Right lung (tissue), 5 donors: ENCODE measurements around the gene ALG2. TPM values are rescaled to one million over a fixed set of nuclear protein-coding genes. Genes with fewer than 3 reads are reported as not detected.
"Not testable (repeated sequence)": the region's sequence is repeated elsewhere in the genome, so short reads cannot be mapped to it uniquely, and the experiment has no call there.

Source experiments
- DNase-seq, 2 donors: peaks; one replicate each; pipeline ENCODE4 v3.0.0-alpha.2; 2013
- polyA plus RNA-seq, 5 donors: library from polyadenylated mRNA; unstranded; fragments of 120-200 nt; gene quantifications; one replicate each; pipeline versions ENCODE4 v1.2.1 to v1.2.3, GENCODE V29; 2013; ENCODE audit warnings: inconsistent platforms in 1 of 5, low replicate concordance in 1 of 5; ENCODE audit not compliant: insufficient read length in 5 of 5, insufficient read depth in 1 of 5

Gene ALG2
- polyA plus RNA-seq, 5 donors, result 29.1 to 41.4 (median 33.7) TPM

DNA sequence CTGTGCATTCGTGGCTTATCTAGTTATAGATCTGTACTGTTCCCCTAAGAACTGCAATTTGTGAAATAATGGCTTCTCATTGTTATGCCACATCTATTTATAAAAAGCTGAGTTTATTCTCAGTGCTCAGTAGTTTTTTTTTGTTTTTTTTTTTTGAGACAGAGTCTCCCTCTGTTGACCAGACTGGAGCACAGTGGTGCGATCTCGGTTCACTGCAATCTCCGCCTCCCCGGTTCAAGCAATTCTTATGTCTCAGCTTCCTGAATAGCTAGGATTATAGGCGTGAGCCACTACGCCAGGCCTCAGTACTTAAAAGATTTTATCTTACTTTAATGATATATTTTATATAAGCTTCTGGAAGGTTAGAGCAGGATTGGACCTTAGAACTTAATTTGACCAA is 19.4 kb upstream of the ALG2 start:
- DNase-seq, result no peak

DNA sequence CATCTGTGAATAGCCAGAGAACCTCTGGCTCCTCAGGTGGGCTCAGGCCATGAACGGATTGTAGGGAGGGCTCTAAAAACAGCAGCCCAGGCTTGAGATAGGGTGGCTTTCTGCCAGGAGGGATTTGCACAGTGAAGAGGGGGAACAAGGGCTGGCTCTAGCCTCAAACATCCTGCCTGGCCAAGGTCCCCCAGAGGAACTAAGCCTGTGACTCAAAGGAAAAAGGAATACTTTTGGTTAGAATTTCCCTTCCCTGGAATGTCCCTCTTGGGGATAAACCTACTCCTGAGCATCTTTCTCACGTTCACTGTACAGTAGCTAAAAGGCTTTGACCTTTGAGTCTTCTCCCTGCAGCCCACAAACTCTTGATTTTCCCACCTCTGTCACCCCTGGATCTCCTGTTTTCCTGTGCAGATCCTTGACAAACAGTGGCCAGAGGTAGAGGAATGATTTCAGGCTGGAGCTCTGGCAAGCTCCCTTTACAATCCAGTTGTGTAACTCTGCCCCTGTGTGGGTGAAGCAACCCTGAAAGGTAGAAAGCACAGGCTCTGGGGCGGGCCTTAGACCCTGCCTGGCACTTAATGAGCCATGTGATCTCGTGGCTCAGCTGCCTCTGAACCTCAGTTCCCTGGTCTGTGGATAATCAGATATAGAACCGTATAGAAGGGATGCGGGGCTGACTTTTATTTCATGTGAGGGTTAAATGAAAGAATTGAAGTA is 17.8 kb upstream of the ALG2 start:
- no peak for DNase-seq

DNA sequence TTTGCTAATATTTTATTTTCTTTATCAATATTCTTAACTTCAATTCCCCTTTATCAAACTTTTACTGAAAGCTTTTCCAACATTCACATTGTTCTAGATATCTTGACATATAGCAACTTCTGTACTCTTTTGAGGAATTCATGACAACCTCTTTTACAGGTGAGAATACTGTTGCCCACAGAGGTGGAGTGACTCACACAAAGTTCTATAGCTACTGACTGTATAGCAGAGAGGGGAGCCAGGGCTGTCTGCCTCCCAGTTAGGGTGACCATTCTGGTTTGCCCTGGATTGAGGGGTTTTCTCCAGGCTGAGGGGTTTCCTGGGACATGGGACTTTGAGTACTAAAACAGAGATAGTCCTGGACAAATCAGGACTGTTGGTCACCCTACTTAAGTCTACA is 16.6 kb upstream of the ALG2 start:
- DNase-seq, result no peak

GRCh38 chr9:99237849-99238248 is 16.1 kb upstream of the ALG2 start:
- DNase-seq, result not testable (repeated sequence)

GRCh38 chr9:99237356-99237755 is 15.6 kb upstream of the ALG2 start:
- no peak for DNase-seq

DNA sequence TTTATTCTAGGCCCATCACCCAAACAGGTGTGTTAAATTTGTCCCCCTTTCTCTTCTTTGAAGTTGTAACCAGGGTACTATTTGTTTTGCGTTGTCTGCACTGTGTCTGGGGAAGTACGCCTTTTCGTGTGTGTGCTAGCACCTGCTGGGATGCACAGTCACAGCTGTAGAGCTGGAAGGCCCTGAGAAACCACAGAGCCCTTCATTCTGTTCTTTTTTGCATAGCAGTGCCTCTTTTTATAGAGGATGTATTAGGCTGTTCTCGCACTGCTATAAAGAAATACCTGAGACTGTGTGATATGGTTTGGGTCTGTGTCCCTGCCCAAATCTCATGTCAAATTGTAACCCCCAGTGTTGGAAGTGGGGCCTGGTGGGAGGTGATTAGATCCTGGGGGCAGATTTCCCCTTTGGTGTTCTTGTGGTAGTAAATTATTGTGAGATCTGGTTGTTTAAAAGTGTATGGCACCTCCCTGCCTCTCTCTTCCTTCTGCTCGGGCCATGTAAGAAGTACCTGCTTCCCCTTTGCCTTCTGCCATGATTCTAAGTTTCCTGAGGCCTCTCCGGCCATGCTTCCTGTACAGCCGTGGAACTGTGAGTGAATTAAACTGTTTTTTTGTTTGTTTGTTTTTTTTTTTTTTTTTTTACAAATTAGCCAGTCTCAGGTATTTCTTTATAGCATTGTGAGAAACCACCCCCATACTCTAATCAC is 14.3 kb upstream of the ALG2 start:
- no peak for DNase-seq

DNA sequence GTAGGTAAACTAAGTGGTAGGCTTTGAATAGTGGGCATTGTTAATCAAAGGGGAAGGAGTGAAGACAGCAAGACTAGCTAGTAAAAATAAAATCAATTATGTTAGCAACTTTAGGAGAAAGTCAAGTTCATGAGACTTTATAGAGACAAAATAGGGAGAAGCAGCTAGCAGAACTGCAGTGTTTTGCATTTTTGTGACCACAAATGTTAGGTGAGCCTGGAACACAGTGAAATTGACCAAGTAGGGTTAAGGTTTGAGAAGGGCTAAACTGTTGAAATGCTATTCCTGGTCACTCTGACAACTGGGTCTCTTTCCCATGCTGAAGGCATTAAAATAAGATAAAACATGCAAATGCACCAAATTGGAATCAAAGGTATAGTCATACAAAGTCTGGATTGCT is 13.3 kb upstream of the ALG2 start:
- no peak for DNase-seq

GRCh38 chr9:99234618-99235017 is 12.9 kb upstream of the ALG2 start:
- no peak for DNase-seq

DNA sequence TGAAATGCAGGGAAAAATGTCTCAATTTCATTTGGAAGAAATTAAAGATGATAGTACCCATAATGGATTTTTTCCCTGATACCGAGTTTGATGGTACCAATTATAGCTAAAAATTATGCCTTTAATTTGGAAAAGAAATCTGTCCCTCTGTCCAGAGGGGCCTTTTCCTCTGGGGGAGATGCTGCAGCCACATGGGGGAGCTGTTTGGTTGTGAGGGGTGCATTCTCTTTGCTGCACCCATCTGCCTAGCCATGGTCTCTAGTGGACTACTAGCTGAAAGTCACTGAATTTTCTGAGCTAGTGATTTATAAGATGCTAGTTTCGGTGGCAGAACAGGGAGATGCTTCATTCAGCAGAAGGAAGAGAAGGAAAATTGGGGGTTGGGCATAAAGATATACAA is 10.0 kb upstream of the ALG2 start:
- no peak for DNase-seq

DNA sequence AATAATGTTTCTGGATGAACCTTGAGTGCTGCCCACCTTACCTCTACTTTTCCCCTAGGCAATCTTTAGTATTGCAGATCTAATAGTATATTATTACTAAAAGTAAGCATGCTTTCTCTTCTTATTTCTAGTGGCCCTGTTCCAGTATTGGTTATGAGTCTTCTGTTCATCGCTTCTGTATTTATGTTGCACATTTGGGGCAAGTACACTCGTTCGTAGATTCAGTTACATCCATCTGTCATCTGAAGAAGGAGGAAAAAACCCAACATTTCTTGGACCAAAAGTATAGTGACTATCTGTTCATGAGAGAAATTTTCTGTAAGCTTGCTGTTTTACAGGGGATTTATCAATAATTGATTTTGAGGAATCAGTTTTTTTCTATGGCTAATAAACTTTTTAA is 8.5 kb upstream of the ALG2 start:
- no peak for DNase-seq

DNA sequence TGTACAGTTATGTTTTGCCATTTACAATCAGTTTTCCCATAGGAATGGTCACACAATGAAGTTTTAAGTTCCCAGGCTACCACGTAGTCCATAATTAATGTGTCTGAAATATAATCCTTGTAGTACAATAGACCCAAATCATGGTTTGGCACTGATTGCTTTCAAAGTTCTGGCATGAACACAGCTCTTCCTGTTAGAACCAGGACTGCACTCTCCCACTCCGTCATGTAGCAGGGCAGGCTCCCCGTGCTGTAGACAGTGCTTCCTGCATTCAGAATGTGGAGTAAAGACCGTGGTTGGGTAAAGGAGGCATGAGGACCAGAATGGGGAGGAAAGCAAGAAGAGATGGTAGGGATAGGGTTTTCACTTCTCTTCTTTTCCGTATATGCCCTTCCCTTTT is 4.3 kb upstream of the ALG2 start:
- DNase-seq, result no peak

GRCh38 chr9:99224445-99224844 is 2.7 kb upstream of the ALG2 start:
- no peak for DNase-seq

GRCh38 chr9:99222416-99223270 is 901 bp upstream of the ALG2 start:
- no peak for DNase-seq

DNA sequence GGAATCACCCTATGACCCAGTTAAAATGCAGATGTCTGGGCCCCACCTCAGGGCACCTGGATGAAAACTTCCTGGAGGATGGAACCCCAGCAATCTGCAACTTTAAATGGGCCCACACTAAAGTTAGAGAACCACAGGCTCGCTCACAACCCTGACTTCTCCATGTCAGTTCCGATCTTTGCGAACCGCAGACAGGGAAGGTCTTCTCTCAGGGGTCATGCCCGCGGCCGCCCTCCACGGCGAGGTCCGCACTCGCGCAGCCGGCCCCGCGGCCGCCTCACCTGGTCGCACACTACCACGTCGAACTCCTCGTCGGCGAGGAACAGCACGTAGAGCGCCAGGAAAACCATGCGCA is 499 bp downstream of the ALG2 start:
- no peak for DNase-seq

GRCh38 chr9:99220011-99220410 is 1.7 kb downstream of the ALG2 start:
- DNase-seq, result no peak

- DNase-seq, result no peak
Observed at GRCh38 chr9:99216073-99216472, 5.7 kb downstream of the ALG2 start.

DNA sequence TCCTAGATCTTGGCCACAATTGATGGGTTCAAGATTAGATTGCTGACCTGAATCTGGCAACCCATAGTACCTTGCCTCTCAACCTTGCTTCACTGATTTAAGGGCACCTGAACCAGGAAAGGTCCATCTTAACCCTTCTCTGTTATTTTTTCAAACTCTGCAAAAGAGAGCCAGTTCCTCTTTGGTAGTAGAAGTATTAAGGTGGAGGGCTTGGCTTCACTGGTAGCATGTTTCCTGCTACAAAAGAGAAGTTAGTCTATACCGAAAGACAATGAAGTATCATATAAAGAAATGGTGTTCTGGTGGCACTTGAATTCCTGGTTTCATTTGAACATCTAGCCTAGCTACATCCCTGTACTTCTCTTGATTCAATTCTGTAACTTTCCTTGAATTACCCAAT is 8.5 kb downstream of the ALG2 start:
- no peak for DNase-seq

GRCh38 chr9:99211746-99212145 is 10.0 kb downstream of the ALG2 start:
- no peak for DNase-seq

DNA sequence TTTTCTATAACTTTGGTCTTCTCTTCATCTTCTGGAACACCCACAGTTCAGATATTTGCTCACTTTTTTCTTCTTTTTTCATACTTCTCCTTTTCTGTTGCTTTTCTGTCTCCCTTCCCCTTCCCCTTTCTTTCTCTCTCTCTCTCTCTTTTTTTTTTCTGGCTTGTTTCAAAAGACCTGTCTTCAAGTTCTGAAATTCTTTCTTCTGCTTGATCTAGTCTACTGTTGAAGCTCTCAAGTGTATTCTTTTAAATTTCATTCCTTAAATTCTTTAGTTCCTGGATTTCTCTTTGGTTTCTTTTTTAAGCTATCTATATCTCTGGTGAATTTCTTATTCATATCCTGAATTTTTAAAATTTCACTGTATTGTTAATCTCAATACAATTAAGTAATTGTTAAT is 11.2 kb downstream of the ALG2 start:
- DNase-seq, result no peak

DNA sequence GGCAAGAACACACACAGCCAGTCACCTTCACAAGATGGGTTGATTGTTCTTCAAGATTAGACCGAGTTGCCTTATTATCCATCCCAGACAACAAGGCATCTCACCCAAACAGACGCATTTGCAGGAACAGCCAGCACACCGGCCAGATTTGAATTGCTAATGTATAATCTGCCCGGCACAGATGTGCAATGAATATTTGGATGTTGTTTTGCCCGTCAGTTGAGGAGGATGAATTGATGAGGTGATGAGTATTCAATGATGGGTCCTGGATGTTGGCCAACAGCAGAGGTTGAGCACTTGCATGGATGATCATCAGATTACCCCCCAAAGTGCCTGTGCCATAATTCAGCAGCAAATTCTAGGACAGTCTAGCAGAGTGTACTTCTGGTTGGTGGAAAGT is 20.1 kb downstream of the ALG2 start:
- no peak for DNase-seq

- no peak for DNase-seq
Observed at GRCh38 chr9:99199938-99200539, 21.7 kb downstream of the ALG2 start.

DNA sequence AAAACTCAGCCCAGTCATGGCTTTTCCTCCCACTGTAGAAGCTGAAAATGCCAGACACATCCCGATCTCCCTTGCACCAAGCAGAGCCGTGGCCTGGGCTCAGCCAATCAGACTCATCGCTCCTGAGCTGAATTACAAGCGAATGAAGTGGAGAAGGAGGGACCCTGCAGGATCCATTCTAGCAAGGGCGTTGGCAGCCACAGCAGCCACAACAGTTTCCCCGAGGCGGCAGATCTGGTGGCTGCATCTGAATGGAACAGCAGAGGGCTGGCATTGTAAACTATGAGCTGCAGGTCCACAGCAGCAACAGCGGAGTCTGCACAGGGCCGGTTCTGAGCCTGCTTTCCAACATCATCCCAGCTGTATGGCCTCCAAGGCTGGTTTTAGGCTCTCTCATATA is 23.8 kb downstream of the ALG2 start:
- DNase-seq, result no peak
